ENCODE results near the gene PRDM4. TPM values are rescaled to one million over a fixed set of nuclear protein-coding genes. Genes with fewer than 3 reads are reported as not detected.

Gene PRDM4
- total RNA-seq, 1 donor = 39.1 TPM

DNA sequence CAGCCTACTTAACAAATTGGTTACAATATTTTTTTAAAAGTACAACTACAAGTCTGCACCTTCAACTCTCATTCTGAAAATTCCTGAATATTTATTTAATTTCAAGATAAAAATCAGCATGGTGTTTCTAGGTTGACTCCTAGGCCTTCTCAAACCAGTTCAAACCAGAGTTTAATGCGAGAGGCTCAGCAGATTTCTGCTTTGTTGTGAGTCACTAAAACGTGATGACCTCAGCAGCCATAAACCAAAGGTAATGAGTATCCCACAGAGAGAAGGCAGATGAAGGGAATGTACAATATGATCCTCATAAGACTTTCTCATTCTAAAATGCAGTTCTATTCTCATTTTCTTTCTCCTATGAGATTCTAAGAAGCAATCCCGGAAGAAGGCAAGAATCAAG is 1.5 kb downstream of the PRDM4 start:
- peak; percentile 97 for DNase-seq (ENCODE audit: insufficient read length, low spot score, missing footprints)
- Histone ChIP-seq H3K4me3 (ENCODE audit: insufficient read depth, low read length) (peak overlapping the region; percentile 89), H3K4me2 (ENCODE audit: insufficient read depth, low read length) (peak overlapping the region; percentile 100), H3K79me2 (ENCODE audit: insufficient read depth, low read length) (peaks cover 58% of the 10 kb centered on the region), H4K20me1 (ENCODE audit: insufficient read depth, low read length) (peaks cover 4% of the 10 kb centered on the region), H3K4me1 (ENCODE audit: insufficient read depth, low read length) (peaks cover 27% of the 10 kb centered on the region), H3K9me3 (ENCODE audit: low read depth, low read length) (no peaks in the 10 kb centered on the region), H3K27ac (ENCODE audit: low read depth, low read length) (peak overlapping the region; percentile 93), H2AFZ (ENCODE audit: low read length) (peak overlapping the region; percentile 20), H3K27me3 (ENCODE audit: insufficient read depth, low read length) (no peaks in the 10 kb centered on the region), H3K36me3 (ENCODE audit: insufficient read depth, low read length) (peaks cover 46% of the 10 kb centered on the region)
- TF ChIP-seq, protein P1, sequence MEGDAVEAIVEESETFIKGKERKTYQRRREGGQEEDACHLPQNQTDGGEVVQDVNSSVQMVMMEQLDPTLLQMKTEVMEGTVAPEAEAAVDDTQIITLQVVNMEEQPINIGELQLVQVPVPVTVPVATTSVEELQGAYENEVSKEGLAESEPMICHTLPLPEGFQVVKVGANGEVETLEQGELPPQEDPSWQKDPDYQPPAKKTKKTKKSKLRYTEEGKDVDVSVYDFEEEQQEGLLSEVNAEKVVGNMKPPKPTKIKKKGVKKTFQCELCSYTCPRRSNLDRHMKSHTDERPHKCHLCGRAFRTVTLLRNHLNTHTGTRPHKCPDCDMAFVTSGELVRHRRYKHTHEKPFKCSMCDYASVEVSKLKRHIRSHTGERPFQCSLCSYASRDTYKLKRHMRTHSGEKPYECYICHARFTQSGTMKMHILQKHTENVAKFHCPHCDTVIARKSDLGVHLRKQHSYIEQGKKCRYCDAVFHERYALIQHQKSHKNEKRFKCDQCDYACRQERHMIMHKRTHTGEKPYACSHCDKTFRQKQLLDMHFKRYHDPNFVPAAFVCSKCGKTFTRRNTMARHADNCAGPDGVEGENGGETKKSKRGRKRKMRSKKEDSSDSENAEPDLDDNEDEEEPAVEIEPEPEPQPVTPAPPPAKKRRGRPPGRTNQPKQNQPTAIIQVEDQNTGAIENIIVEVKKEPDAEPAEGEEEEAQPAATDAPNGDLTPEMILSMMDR (IDR thresholded peaks at IDR 0.05; ENCODE audit: extremely low read depth, low read depth, low read length) = no peak

DNA sequence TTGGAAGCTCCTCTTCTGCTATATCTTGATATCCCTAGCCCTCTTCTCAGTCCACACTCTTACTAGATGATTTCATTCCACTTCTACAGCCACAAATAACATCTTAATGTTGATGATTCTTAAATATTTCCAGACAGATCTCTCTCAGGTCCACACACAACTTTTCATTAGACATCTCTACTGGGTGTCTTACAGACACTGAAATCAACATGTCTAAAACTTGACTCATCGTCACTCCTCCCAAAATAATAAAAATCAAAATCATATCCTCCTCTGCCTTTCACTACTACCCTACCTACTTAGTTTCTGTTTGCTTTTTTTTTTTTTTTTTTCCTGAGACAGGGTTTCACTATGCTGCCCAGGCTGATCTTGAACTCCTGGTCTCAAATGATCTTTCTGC is 11.9 kb downstream of the PRDM4 start:
- DNase-seq (ENCODE audit: insufficient read length, low spot score, missing footprints) = peak; percentile 38
- Histone ChIP-seq H3K4me2 (ENCODE audit: insufficient read depth, low read length) (peak overlapping the region; percentile 76), H3K4me3 (ENCODE audit: insufficient read depth, low read length) (peak overlapping the region; percentile 38), H3K36me3 (ENCODE audit: insufficient read depth, low read length) (peaks cover 72% of the 10 kb centered on the region), H3K27me3 (ENCODE audit: insufficient read depth, low read length) (no peaks in the 10 kb centered on the region), H4K20me1 (ENCODE audit: insufficient read depth, low read length) (peaks cover 13% of the 10 kb centered on the region), H3K79me2 (ENCODE audit: insufficient read depth, low read length) (peaks cover 54% of the 10 kb centered on the region), H3K27ac (ENCODE audit: low read depth, low read length) (peak overlapping the region; percentile 75), H3K4me1 (ENCODE audit: insufficient read depth, low read length) (peaks cover 34% of the 10 kb centered on the region), H3K9me3 (ENCODE audit: low read depth, low read length) (no peaks in the 10 kb centered on the region), H2AFZ (ENCODE audit: low read length) (no peak overlapping the region)
- TF ChIP-seq, protein P1 (IDR thresholded peaks at IDR 0.05; ENCODE audit: extremely low read depth, low read depth, low read length) = no peak

DNA sequence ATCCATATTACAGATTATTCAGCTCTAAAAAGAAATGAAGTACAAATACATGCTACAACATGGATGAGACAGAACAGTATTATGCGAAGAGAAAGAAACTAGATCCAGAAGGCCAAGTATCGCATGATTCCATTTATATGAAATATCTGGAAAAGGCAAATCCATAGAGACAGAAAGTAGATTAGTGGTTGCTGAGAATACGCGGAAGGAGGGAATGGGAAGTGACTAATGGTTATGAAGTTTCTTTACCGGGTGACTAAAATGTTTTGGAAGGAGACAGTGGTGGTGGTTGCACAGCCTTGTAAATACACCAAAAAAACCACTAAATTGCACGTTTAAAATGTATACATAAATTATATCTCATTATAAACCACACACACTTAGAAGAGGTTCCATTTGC is 12.5 kb downstream of the PRDM4 start:
- Histone ChIP-seq H3K79me2 (ENCODE audit: insufficient read depth, low read length) (peaks cover 51% of the 10 kb centered on the region), H3K4me3 (ENCODE audit: insufficient read depth, low read length) (peak overlapping the region; percentile 32), H3K4me1 (ENCODE audit: insufficient read depth, low read length) (peaks cover 34% of the 10 kb centered on the region), H3K9me3 (ENCODE audit: low read depth, low read length) (no peaks in the 10 kb centered on the region), H3K27ac (ENCODE audit: low read depth, low read length) (peak overlapping the region; percentile 75), H2AFZ (ENCODE audit: low read length) (no peak overlapping the region), H3K27me3 (ENCODE audit: insufficient read depth, low read length) (no peaks in the 10 kb centered on the region), H3K4me2 (ENCODE audit: insufficient read depth, low read length) (peak overlapping the region; percentile 76), H3K36me3 (ENCODE audit: insufficient read depth, low read length) (peaks cover 72% of the 10 kb centered on the region), H4K20me1 (ENCODE audit: insufficient read depth, low read length) (peaks cover 14% of the 10 kb centered on the region)
- TF ChIP-seq, protein P1 (IDR thresholded peaks at IDR 0.05; ENCODE audit: extremely low read depth, low read depth, low read length) = no peak
- DNase-seq (ENCODE audit: insufficient read length, low spot score, missing footprints) = peak; percentile 72

DNA sequence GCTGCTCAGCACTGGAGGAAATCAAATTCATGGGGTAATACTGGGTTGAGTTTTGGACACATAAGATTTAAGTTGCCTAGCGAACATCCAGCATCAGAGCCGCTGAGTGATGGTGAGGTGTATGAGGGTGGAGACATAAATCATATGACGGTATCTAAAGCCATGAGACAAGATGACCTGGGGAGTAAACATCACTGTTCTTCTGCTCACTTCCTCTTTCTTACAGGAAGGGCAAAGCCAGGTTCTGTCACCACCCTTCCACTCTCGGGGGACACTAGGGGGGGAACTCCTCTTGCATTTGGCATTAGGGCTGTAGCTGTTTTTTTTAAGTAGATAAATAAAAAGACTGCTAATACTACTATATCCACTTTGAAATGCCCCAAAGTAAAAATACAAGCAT is 24.0 kb downstream of the PRDM4 start:
- H3K4me2 ChIP-seq (ENCODE audit: insufficient read depth, low read length) = no peak overlapping the region
- H3K4me3 ChIP-seq (ENCODE audit: insufficient read depth, low read length) = no peak overlapping the region
- peaks cover 7% of the 10 kb centered on the region for H3K79me2 ChIP-seq (ENCODE audit: insufficient read depth, low read length)
- H3K4me1 ChIP-seq (ENCODE audit: insufficient read depth, low read length) = no peaks in the 10 kb centered on the region
- peaks cover 91% of the 10 kb centered on the region for H3K36me3 ChIP-seq (ENCODE audit: insufficient read depth, low read length)
- TF ChIP-seq, protein P1 (IDR thresholded peaks at IDR 0.05; ENCODE audit: extremely low read depth, low read depth, low read length) = no peak
- peaks cover 10% of the 10 kb centered on the region for H4K20me1 ChIP-seq (ENCODE audit: insufficient read depth, low read length)
- no peak overlapping the region for H3K27ac ChIP-seq (ENCODE audit: low read depth, low read length)
- H3K27me3 ChIP-seq (ENCODE audit: insufficient read depth, low read length) = no peaks in the 10 kb centered on the region
- H3K9me3 ChIP-seq (ENCODE audit: low read depth, low read length) = no peaks in the 10 kb centered on the region
- DNase-seq (ENCODE audit: insufficient read length, low spot score, missing footprints) = no peak
- H2AFZ ChIP-seq (ENCODE audit: low read length) = no peak overlapping the region
